Right renal cortex interstitium (tissue), 3 donors: ENCODE data around the gene TSPAN31. TPM values are rescaled to one million over a fixed set of nuclear protein-coding genes. Genes with fewer than 3 reads are reported as not detected.

Experiments
- DNase-seq, 3 donors: peaks; one replicate each; pipeline ENCODE4 v3.0.0-alpha.2; 2013; ENCODE audit warnings: low read depth in 3 of 3, low spot score in 2 of 3
- polyA plus RNA-seq, 3 donors: library from polyadenylated mRNA; unstranded; fragments of 120-200 nt; gene quantifications; one replicate each; pipeline ENCODE4 v1.2.1, GENCODE V29; 2013; ENCODE audit not compliant: insufficient read length in 3 of 3

TSPAN31 gene
- polyA plus RNA-seq, 3 donors = 97.4 to 110 (median 109) TPM

DNA sequence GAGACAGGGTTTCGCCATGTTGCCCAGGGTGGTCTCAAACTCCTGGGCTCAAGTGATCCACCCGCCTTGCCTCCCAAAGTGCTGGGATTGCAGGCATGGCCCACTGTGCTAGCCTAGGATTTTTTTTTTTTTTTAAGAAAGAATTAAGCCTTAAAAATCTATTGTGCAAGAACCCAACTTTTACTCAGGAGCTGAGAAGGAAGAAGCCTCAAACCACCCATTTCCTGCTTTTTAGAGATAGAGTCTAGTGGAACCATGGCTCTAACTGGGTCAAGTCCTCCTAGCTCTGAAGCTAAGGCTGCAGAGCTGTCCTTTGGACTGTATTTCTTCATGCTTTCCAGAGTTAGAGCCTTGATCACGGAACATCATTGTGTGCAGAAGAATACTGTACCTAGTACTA, 36.4 kb downstream of the TSPAN31 start:
- no peak for DNase-seq

DNA sequence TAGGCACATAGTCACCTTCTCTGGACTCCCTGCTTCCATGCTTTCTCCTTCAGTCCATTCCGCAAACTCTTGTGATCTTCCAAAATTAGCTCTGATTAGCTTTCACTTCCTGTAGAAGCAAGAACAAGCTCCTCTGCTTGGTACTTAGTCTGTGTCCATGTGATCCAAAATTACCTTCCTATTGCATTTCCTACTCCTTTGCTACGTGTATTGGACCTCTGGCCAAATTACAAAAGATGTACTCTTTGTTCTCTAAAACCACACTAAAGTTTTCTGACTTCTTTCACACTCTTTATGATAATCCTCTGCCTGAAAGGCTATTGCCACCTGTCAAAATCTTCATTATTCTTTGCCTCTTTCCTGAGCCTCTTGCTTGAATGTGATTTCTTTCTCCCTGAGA, 37.0 kb downstream of the TSPAN31 start:
- no peak for DNase-seq

GRCh38 chr12:57782243-57782607, 37.4 kb downstream of the TSPAN31 start:
- DNase-seq = no peak

- DNase-seq = peak; percentile 89 to 94 (median 90)
Observed at GRCh38 chr12:57782608-57783465, 38.0 kb downstream of the TSPAN31 start, which contains the start of gene TSFM. TSS of gene TSFM (plus strand) at chr12:57782787. CDS start at chr12:57782802, 15 bp downstream.

DNA sequence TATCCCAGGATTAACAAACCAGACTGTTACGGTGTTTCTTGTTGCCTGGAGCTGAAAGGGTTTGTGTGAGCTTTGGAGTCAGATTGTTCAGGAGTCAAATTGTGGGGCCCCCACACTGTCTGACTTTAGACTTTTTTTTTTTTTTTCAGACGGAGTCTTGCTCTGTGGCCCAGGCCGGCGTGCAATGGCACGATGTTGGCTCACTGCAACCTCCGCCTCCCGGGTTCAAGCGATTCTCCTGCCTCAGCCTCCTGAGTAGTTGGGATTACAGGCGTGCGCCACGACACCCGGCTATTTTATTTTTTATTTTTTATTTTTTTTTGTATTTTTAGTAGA, 38.6 kb downstream of the TSPAN31 start:
- no peak for DNase-seq

- DNase-seq = no peak
Observed at GRCh38 chr12:57783861-57784260, 39.0 kb downstream of the TSPAN31 start.

- no peak for DNase-seq
Observed at GRCh38 chr12:57793920-57794319, 49.1 kb downstream of the TSPAN31 start.

DNA sequence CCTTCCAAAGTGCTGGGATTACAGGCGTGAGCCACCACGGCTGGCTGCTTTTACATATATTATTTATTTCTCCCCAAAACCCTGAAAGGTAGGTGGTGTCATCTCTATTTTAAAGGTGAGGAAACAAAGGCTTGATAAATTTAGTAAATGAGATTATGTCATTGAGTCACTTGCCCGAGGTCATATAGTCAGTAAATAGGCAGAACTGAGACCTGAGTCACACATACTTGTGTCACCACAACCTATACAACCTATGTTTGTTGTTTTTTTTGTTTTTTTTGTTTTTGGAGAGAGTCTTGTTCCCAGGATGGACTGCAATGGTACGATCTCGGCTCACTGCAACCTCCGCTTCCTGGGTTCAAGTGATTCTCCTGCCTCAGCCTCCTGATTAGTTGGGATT, 50.5 kb downstream of the TSPAN31 start:
- DNase-seq = no peak

- DNase-seq = no peak
Observed at GRCh38 chr12:57796996-57797395, 52.2 kb downstream of the TSPAN31 start.

DNA sequence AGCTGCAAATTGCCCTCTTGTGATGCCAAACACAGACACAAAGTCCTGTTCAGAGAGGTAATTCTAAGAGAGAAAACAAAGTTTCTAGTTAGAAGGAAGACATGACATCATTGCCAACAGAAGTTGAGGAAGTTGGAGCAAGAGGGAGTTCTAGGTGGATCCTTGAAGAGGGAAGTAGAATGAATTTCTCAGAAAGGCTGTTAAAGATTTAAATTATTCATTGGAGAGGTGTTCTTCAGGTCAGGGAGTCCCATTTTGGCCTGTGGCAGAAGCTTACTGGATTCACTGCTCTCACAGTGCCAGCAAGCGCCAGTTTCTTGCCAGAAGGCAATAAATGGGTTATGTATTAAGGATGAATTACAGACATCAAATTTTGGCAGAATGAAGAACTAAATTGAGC, 53.1 kb downstream of the TSPAN31 start:
- no peak for DNase-seq

Other genes with a start within 250 kb of the TSPAN31 start
- gene DDIT3, start 224.5 kb upstream of the TSPAN31 start, polyA plus RNA-seq = 10 to 100 TPM; 33.8 to 35.7 (median 35.3) TPM
- 10 to 100 TPM; 36.8 to 44.8 (median 41.6) TPM for gene MBD6, start 222.2 kb upstream of the TSPAN31 start, polyA plus RNA-seq
- 100 to 1,000 TPM; 163 to 179 (median 165) TPM for gene DCTN2, start 197.8 kb upstream of the TSPAN31 start, polyA plus RNA-seq
- gene KIF5A, start 195.0 kb upstream of the TSPAN31 start, polyA plus RNA-seq = under 1 TPM; 0.31 to 0.39 (median 0.32) TPM
- gene PIP4K2C, start 153.8 kb upstream of the TSPAN31 start, polyA plus RNA-seq = 10 to 100 TPM; 43.6 to 47.5 (median 44.8) TPM
- gene DTX3, start 140.2 kb upstream of the TSPAN31 start, polyA plus RNA-seq = 10 to 100 TPM; 44.4 to 51.8 (median 47.0) TPM
- 10 to 100 TPM; 26.7 to 31.4 (median 27.8) TPM for gene ARHGEF25, start 133.6 kb upstream of the TSPAN31 start, polyA plus RNA-seq
- gene B4GALNT1, start 111.8 kb upstream of the TSPAN31 start, polyA plus RNA-seq = under 1 TPM; 0.37 to 0.75 (median 0.64) TPM
- 100 to 1,000 TPM; 225 to 234 (median 233) TPM for gene OS9, start 50.9 kb upstream of the TSPAN31 start, polyA plus RNA-seq
- 1 to 10 TPM in 2 of 3 donors, under 1 TPM in 1; 0.68 to 1.9 (median 1.2) TPM for gene AGAP2, start 6.3 kb upstream of the TSPAN31 start, polyA plus RNA-seq
- gene CDK4, start 7.3 kb downstream of the TSPAN31 start, polyA plus RNA-seq = 100 to 1,000 TPM; 219 to 251 (median 232) TPM
- gene MARCHF9, start 10.1 kb downstream of the TSPAN31 start, polyA plus RNA-seq = 10 to 100 TPM; 15.6 to 18.0 (median 15.6) TPM
- gene CYP27B1, start 22.0 kb downstream of the TSPAN31 start, polyA plus RNA-seq = 1 to 10 TPM in 1 of 3 donors, under 1 TPM in 2; 0.80 to 1.0 (median 0.82) TPM
- 10 to 100 TPM; 31.6 to 33.1 (median 33.0) TPM for gene METTL1, start 27.1 kb downstream of the TSPAN31 start, polyA plus RNA-seq
- 10 to 100 TPM; 10.1 to 12.5 (median 11.7) TPM for gene EEF1AKMT3, start 27.6 kb downstream of the TSPAN31 start, polyA plus RNA-seq
- gene TSFM, start 37.7 kb downstream of the TSPAN31 start, polyA plus RNA-seq = 10 to 100 TPM; 36.3 to 45.5 (median 42.2) TPM
- 1 to 10 TPM; 7.3 to 7.7 (median 7.4) TPM for gene AVIL, start 73.7 kb downstream of the TSPAN31 start, polyA plus RNA-seq
- gene CTDSP2, start 101.7 kb downstream of the TSPAN31 start, polyA plus RNA-seq = 100 to 1,000 TPM; 258 to 263 (median 262) TPM
- gene ATP23, start 196.5 kb downstream of the TSPAN31 start, polyA plus RNA-seq = 10 to 100 TPM in 2 of 3 donors, 1 to 10 TPM in 1; 8.5 to 13.3 (median 12.8) TPM